BJ (cell line): ENCODE results near the gene SRSF12. TPM values are rescaled to one million over a fixed set of nuclear protein-coding genes. Genes with fewer than 3 reads are reported as not detected.

Source experiments
- CTCF ChIA-PET: fragments of 350-600 bp; formaldehyde crosslinking; extraction: SDS; loops from one replicate; lab custom pipeline; 2021; ENCODE audit warnings: antibody characterized with exemption, inconsistent platforms; lab: Yijun Ruan, JAX
- POLR2A ChIA-PET: fragments of 300-600 bp; sonication (Branson Sonifier 250); formaldehyde crosslinking; extraction: SDS; loops from one replicate; lab custom pipeline; 2021; ENCODE audit warnings: antibody characterized with exemption; lab: Charles Lee
- DNase-seq: peaks from one replicate; pipeline ENCODE4 v3.0.0-alpha.2; 2011; ENCODE audit warnings: low read depth
- H3K27me3 ChIP-seq: 2 replicates; pipeline ENCODE4 v1.6.0; 2011; ENCODE audit warnings: low read length; ENCODE audit not compliant: control insufficient read depth, insufficient read depth
- H3K36me3 ChIP-seq: 2 replicates; pipeline ENCODE4 v1.5.1; 2011; ENCODE audit warnings: low read length; ENCODE audit not compliant: control insufficient read depth, insufficient read depth
- H3K4me3 ChIP-seq: 2 replicates; pipeline ENCODE4 v1.5.1; 2011; ENCODE audit warnings: low read depth, mild to moderate bottlenecking, control low read depth, low read length
- CTCF ChIP-seq: IDR thresholded peaks from 2 replicates; pipeline ENCODE4 v1.5.1; 2011; ENCODE audit warnings: low read depth, mild to moderate bottlenecking, control low read depth, inconsistent platforms, low read length, moderate library complexity; ENCODE audit not compliant: insufficient read depth
- polyA plus RNA-seq: library from polyadenylated mRNA; depleted of rRNA; stranded (reverse); fragments of >200 nt; gene quantifications from 2 replicates; pipeline ENCODE4 v1.2.3, GENCODE V29; 2011

Gene SRSF12
- polyA plus RNA-seq, 1 experiment: not detected

DNA sequence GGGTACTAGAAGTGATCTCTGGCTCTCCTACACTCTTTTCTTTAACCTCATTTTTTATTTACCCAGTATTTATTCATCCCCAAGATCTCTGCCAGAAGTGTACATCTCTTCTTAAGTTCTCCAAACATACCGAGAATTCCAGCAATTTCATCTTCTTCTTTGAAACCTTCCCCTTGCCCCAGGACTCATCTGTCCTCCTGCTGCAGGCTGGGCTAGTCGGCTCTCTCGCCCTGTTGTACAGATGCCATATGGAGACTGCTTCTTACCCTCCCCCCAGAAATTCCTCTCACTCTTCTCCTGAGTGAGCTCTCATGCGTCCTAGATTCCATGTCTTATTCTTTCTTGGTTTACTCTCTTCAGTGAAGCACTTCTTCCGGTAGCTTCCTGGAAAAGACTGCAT is 59.2 kb downstream of the SRSF12 start:
- no peaks in the 10 kb centered on the region for H3K36me3 ChIP-seq
- H3K27me3 ChIP-seq: no peaks in the 10 kb centered on the region
- TF ChIP-seq CTCF: no peak
- ChIA-PET CTCF (interaction anchor here (0.5 to 1.2 kb wide), 4 partner anchors 13 to 185 kb away, joined by 3 read pairs; no protein-coding TSS in a partner anchor), POLR2A (no interaction called here)
- H3K4me3 ChIP-seq: no peak overlapping the region
- DNase-seq: no peak

- H3K4me3 ChIP-seq: no peak overlapping the region
- no peaks in the 10 kb centered on the region for H3K36me3 ChIP-seq
- no peak for DNase-seq
- POLR2A ChIA-PET: no interaction called here
- CTCF ChIA-PET: interaction anchor here (1.2 kb wide), 1 partner anchor 14 kb away, joined by 3 read pairs; no protein-coding TSS in a partner anchor
- TF ChIP-seq CTCF: no peak
- H3K27me3 ChIP-seq: no peaks in the 10 kb centered on the region
These were observed 60.1 kb downstream of the SRSF12 start for GRCh38 chr6:89057759-89058158.

DNA sequence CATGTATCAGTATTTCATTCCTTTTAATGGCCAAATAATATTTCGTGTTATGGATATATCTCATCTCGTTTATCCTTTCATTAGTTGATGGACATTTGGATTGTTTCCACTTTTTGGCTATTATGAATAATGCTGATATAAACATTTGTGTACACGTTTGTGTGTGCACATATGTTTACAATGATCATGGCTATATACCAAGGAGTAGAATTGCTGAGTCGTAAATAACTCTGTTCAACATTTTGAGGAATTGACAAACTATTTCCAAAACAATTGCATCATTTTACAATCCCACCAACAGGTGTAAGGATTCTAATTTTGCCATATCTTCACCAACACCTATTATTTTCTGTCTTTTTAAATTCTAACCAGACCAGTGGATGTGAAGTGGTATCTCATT is 63.7 kb downstream of the SRSF12 start:
- POLR2A ChIA-PET: no interaction called here
- CTCF ChIA-PET: no interaction called here
- no peak for DNase-seq
- no peak for TF ChIP-seq CTCF
- H3K36me3 ChIP-seq: no peaks in the 10 kb centered on the region
- no peaks in the 10 kb centered on the region for H3K27me3 ChIP-seq
- H3K4me3 ChIP-seq: no peak overlapping the region

DNA sequence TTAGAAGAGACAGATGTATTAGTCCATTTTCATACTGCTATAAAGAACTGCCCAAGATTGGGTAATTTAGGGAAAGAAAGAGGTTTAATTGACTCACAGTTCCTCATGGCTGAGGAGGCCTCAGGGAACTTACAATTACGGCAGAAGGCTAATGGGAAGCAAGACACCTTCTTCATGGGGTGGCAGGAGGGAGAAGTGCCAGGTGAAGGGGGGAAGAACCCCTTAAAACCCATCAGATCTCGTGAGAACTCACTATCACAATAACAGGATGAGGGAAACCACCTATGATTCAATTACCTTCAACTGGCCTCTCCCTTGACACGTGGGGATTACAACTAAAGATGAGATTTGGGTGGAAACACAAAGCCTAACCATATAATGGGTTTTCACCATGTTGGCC is 66.2 kb downstream of the SRSF12 start:
- CTCF ChIA-PET: interaction anchor here (1.3 kb wide), 1 partner anchor 68 kb away, joined by 3 read pairs; no protein-coding TSS in a partner anchor
- POLR2A ChIA-PET: no interaction called here
- Histone ChIP-seq H3K36me3 (no peaks in the 10 kb centered on the region), H3K27me3 (no peaks in the 10 kb centered on the region), H3K4me3 (no peak overlapping the region)
- no peak for TF ChIP-seq CTCF
- no peak for DNase-seq

DNA sequence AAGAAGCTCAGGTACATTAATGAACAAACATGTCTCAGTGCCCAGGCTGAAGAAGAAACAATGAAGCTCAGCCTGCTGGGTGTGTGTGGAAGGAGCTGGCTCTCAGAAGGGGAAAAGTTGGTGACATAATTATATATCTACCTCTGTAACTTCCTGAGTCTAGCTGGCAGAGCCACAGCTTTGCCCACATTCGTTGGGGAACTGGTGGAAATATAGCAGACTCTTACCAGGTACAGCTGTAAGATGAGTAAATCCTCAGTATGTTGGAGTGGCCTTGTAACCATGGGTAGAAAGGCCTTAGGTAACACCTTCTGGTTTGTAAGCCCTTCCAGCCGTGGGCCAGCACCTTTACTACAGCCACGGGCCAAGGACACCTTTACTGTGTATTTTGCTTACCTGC is 67.2 kb downstream of the SRSF12 start:
- TF ChIP-seq CTCF: no peak
- H3K27me3 ChIP-seq: no peaks in the 10 kb centered on the region
- ChIA-PET CTCF (interaction anchor here (1.3 kb wide), 1 partner anchor 67 kb away, joined by 3 read pairs; no protein-coding TSS in a partner anchor), POLR2A (no interaction called here)
- no peak for DNase-seq
- H3K36me3 ChIP-seq: no peaks in the 10 kb centered on the region
- no peak overlapping the region for H3K4me3 ChIP-seq
